Measurements from ENCODE around the gene MAP7. TPM values are rescaled to one million over a fixed set of nuclear protein-coding genes. Genes with fewer than 3 reads are reported as not detected.

MAP7 gene
- total and polyA plus RNA-seq, 2 experiments from 2014 or later: 44.7 to 49.2 TPM

DNA sequence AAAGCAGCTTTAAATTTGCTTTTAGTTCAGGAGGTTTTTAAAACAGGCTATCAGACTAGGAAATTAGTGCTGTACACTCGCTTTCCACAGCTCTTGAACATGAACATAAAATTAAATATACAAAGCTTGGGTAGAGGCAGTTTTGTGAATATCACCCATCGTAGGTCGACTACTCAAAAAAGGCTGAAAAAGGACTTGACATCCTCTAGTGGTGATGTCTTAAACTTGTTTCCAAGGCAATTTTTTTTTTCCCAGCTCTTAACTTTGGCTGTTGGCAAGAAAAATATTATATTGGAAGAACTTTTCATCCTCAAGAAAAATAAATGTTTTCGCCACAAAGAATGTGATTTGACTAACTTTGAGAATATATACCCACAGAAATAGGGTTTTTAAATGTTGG is 2.9 kb downstream of the MAP7 start:
- Histone ChIP-seq H3K36me3 (ENCODE audit: insufficient read depth) (no peaks in the 10 kb centered on the region), H4K20me1 (replicated peaks; ENCODE audit: insufficient read depth) (peaks cover 4% of the 10 kb centered on the region), H3K4me2 (no peak overlapping the region), H3K27ac (ENCODE audit: low read depth) (no peak overlapping the region), H2AFZ (no peak overlapping the region), H3K27me3 (ENCODE audit: insufficient read depth) (peaks cover 14% of the 10 kb centered on the region), H3K79me2 (replicated peaks; ENCODE audit: insufficient read depth) (peaks cover 73% of the 10 kb centered on the region), H3K4me3 (no peak overlapping the region), H3K4me1 (ENCODE audit: insufficient read depth) (peaks cover 61% of the 10 kb centered on the region), H3K9me2 (ENCODE audit: insufficient read depth) (no peaks in the 10 kb centered on the region), H3F3A (replicated peaks; ENCODE audit: low read depth) (0 out of 2 replicates have a peak, but pooled peaks cover 6% of the 10 kb centered on the region)
- H3K27ac Mint-ChIP-seq: no peak overlapping the region
- peaks cover 56% of the 10 kb centered on the region for H3K4me1 Mint-ChIP-seq
- H3K9me3 Mint-ChIP-seq: no peaks in the 10 kb centered on the region
- peak; percentile 80 for DNase-seq (ENCODE audit: low spot score)
- ATAC-seq: no peak
- TF ChIP-seq, protein P1, sequence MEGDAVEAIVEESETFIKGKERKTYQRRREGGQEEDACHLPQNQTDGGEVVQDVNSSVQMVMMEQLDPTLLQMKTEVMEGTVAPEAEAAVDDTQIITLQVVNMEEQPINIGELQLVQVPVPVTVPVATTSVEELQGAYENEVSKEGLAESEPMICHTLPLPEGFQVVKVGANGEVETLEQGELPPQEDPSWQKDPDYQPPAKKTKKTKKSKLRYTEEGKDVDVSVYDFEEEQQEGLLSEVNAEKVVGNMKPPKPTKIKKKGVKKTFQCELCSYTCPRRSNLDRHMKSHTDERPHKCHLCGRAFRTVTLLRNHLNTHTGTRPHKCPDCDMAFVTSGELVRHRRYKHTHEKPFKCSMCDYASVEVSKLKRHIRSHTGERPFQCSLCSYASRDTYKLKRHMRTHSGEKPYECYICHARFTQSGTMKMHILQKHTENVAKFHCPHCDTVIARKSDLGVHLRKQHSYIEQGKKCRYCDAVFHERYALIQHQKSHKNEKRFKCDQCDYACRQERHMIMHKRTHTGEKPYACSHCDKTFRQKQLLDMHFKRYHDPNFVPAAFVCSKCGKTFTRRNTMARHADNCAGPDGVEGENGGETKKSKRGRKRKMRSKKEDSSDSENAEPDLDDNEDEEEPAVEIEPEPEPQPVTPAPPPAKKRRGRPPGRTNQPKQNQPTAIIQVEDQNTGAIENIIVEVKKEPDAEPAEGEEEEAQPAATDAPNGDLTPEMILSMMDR (conservative IDR thresholded peaks at IDR 0.05; ENCODE audit: low read depth in 2 of 2): peak; percentile 69 to 73
- TF ChIP-seq POLR2AphosphoS5 (IDR thresholded peaks at IDR 0.05; ENCODE audit: low read depth): no peak
- peak overlapping the region; percentile 38; the same call in 1 of the 3 replicates for H3K4me3 Mint-ChIP-seq
- H3K36me3 Mint-ChIP-seq (ENCODE audit: low read depth): no peaks in the 10 kb centered on the region; the same call in 2 of the 3 replicates
- H3K27me3 Mint-ChIP-seq (ENCODE audit: insufficient read depth, low read depth, poor library complexity): peaks cover 6% of the 10 kb centered on the region

DNA sequence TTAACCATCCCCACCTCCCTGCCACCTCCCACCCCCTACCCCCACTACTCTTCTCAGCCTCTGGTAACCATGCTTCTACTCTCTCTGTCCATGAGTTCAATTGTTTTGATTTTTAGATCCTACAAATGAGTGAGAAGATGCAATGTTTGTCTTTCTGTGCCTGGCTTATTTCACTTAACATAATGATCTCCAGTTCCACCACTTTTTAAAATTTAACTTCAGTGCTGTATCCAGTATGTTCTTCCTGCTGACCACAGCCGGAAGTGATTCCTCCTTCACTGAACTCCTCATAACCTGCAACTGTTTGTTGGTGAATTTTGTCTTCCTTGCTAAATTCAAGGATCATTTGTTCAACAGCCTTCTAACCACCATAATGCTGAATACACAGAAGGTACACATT is 3.9 kb downstream of the MAP7 start:
- no peak overlapping the region; the same call in 1 of the 2 replicates for H3K27ac Mint-ChIP-seq
- no peaks in the 10 kb centered on the region for H3K9me3 Mint-ChIP-seq

More for the DNA sequence above, 3.9 kb downstream of the MAP7 start:
- Histone ChIP-seq H2AFZ (no peak overlapping the region), H3K27me3 (ENCODE audit: insufficient read depth) (peaks cover 4% of the 10 kb centered on the region), H3K4me1 (ENCODE audit: insufficient read depth) (peaks cover 63% of the 10 kb centered on the region), H4K20me1 (replicated peaks; ENCODE audit: insufficient read depth) (peaks cover 4% of the 10 kb centered on the region), H3K36me3 (ENCODE audit: insufficient read depth) (no peaks in the 10 kb centered on the region), H3K4me2 (0 out of 2 replicates have a peak overlapping the region, but pooled peaks have one; percentile 7), H3K4me3 (no peak overlapping the region), H3K27ac (ENCODE audit: low read depth) (no peak overlapping the region), H3K79me2 (replicated peaks; ENCODE audit: insufficient read depth) (peaks cover 83% of the 10 kb centered on the region), H3F3A (replicated peaks; ENCODE audit: low read depth) (0 out of 2 replicates have a peak, but pooled peaks cover 6% of the 10 kb centered on the region), H3K9me2 (ENCODE audit: insufficient read depth) (no peaks in the 10 kb centered on the region)
- DNase-seq (ENCODE audit: low spot score) (no peak), ATAC-seq (no peak)
- Mint-ChIP-seq H3K4me1 (peaks cover 57% of the 10 kb centered on the region), H3K36me3 (ENCODE audit: low read depth) (no peaks in the 10 kb centered on the region; the same call in 2 of the 3 replicates), H3K27me3 (ENCODE audit: insufficient read depth, low read depth, poor library complexity) (peaks cover 6% of the 10 kb centered on the region), H3K4me3 (no peak overlapping the region; the same call in 2 of the 3 replicates)
- no peak for TF ChIP-seq STAT1 (IDR thresholded peaks at IDR 0.05; ENCODE audit: unreplicated experiment)
- no peak for TF ChIP-seq EZH2 (IDR thresholded peaks at IDR 0.05; ENCODE audit: low read depth, unreplicated experiment)
- TF ChIP-seq ZNF331 (CRISPR knock-in tag; IDR thresholded peaks at IDR 0.05; ENCODE audit: low read depth): no peak
- TF ChIP-seq CREB1 (CRISPR knock-in tag; IDR thresholded peaks at IDR 0.05; ENCODE audit: low read depth): no peak
- TF ChIP-seq EZH2phosphoT487 (IDR thresholded peaks at IDR 0.05; ENCODE audit: unreplicated experiment): no peak
- TF ChIP-seq, protein P2, sequence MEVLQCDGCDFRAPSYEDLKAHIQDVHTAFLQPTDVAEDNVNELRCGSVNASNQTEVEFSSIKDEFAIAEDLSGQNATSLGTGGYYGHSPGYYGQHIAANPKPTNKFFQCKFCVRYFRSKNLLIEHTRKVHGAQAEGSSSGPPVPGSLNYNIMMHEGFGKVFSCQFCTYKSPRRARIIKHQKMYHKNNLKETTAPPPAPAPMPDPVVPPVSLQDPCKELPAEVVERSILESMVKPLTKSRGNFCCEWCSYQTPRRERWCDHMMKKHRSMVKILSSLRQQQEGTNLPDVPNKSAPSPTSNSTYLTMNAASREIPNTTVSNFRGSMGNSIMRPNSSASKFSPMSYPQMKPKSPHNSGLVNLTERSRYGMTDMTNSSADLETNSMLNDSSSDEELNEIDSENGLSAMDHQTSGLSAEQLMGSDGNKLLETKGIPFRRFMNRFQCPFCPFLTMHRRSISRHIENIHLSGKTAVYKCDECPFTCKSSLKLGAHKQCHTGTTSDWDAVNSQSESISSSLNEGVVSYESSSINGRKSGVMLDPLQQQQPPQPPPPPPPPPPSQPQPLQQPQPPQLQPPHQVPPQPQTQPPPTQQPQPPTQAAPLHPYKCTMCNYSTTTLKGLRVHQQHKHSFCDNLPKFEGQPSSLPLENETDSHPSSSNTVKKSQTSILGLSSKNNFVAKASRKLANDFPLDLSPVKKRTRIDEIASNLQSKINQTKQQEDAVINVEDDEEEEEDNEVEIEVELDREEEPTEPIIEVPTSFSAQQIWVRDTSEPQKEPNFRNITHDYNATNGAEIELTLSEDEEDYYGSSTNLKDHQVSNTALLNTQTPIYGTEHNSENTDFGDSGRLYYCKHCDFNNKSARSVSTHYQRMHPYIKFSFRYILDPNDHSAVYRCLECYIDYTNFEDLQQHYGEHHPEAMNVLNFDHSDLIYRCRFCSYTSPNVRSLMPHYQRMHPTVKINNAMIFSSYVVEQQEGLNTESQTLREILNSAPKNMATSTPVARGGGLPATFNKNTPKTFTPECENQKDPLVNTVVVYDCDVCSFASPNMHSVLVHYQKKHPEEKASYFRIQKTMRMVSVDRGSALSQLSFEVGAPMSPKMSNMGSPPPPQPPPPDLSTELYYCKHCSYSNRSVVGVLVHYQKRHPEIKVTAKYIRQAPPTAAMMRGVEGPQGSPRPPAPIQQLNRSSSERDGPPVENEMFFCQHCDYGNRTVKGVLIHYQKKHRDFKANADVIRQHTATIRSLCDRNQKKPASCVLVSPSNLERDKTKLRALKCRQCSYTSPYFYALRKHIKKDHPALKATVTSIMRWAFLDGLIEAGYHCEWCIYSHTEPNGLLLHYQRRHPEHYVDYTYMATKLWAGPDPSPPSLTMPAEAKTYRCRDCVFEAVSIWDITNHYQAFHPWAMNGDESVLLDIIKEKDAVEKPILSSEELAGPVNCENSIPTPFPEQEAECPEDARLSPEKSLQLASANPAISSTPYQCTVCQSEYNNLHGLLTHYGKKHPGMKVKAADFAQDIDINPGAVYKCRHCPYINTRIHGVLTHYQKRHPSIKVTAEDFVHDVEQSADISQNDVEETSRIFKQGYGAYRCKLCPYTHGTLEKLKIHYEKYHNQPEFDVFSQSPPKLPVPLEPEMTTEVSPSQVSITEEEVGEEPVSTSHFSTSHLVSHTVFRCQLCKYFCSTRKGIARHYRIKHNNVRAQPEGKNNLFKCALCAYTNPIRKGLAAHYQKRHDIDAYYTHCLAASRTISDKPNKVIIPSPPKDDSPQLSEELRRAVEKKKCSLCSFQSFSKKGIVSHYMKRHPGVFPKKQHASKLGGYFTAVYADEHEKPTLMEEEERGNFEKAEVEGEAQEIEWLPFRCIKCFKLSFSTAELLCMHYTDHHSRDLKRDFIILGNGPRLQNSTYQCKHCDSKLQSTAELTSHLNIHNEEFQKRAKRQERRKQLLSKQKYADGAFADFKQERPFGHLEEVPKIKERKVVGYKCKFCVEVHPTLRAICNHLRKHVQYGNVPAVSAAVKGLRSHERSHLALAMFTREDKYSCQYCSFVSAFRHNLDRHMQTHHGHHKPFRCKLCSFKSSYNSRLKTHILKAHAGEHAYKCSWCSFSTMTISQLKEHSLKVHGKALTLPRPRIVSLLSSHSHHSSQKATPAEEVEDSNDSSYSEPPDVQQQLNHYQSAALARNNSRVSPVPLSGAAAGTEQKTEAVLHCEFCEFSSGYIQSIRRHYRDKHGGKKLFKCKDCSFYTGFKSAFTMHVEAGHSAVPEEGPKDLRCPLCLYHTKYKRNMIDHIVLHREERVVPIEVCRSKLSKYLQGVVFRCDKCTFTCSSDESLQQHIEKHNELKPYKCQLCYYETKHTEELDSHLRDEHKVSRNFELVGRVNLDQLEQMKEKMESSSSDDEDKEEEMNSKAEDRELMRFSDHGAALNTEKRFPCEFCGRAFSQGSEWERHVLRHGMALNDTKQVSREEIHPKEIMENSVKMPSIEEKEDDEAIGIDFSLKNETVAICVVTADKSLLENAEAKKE (CRISPR knock-in tag; IDR thresholded peaks at IDR 0.05): no peak
- TF ChIP-seq, protein P3, sequence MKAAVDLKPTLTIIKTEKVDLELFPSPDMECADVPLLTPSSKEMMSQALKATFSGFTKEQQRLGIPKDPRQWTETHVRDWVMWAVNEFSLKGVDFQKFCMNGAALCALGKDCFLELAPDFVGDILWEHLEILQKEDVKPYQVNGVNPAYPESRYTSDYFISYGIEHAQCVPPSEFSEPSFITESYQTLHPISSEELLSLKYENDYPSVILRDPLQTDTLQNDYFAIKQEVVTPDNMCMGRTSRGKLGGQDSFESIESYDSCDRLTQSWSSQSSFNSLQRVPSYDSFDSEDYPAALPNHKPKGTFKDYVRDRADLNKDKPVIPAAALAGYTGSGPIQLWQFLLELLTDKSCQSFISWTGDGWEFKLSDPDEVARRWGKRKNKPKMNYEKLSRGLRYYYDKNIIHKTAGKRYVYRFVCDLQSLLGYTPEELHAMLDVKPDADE (IDR thresholded peaks at IDR 0.05): no peak
